HL-60 (cell line): ENCODE results near the gene DMBT1.
"Not testable (repeated sequence)": the region's sequence is repeated elsewhere in the genome, so short reads cannot be mapped to it uniquely, and the experiment has no call there.

Source experiments
- DNase-seq, 2 experiments: peaks; one replicate each; pipeline ENCODE4 v3.0.0-alpha.2; 2010 to 2020; ENCODE audit warnings: low read depth in 1 of 2, low spot score in 1 of 2
- H3K27ac ChIP-seq: fragments of 250-450 bp; sonication (Bioruptor Pico); replicated peaks from 2 replicates; pipeline ENCODE4 v1.5.1; 2020; ENCODE audit warnings: mild to moderate bottlenecking, moderate library complexity
- H3K27me3 ChIP-seq: fragments of 250-450 bp; sonication (Bioruptor Pico); 2 replicates; pipeline ENCODE4 v1.5.1; 2021; ENCODE audit warnings: mild to moderate bottlenecking, moderate library complexity; ENCODE audit not compliant: insufficient read depth, poor library complexity, severe bottlenecking
- H3K4me3 ChIP-seq: replicated peaks from 2 replicates; pipeline ENCODE4 v1.5.1; 2011; ENCODE audit warnings: mild to moderate bottlenecking, control low read depth, low read length; ENCODE audit not compliant: insufficient read depth
- CTCF ChIP-seq: IDR thresholded peaks from one replicate; pipeline ENCODE4 v1.5.1; 2011; ENCODE audit warnings: low read length, control low read depth, inconsistent platforms; ENCODE audit not compliant: insufficient read depth
- GABPA ChIP-seq: IDR thresholded peaks from 2 replicates; pipeline ENCODE4 v1.6.1; 2012; ENCODE audit warnings: low read depth
- POLR2AphosphoS5 ChIP-seq: IDR thresholded peaks from 2 replicates; pipeline ENCODE4 v1.6.1; 2012; ENCODE audit warnings: low read depth
- REST ChIP-seq: IDR thresholded peaks from 2 replicates; pipeline ENCODE4 v1.6.1; 2012; ENCODE audit warnings: low read depth; ENCODE audit not compliant: insufficient replicate concordance
- SPI1 ChIP-seq: IDR thresholded peaks from 2 replicates; pipeline ENCODE4 v1.6.1; 2012; ENCODE audit warnings: low read depth, mild to moderate bottlenecking, borderline replicate concordance

The DMBT1 gene

GRCh38 chr10:122576291-122576690 is 15.7 kb downstream of the DMBT1 start:
- DNase-seq, result no peak
- no peak for TF ChIP-seq SPI1
- H3K27me3 ChIP-seq, result no peaks in the 10 kb centered on the region

DNA sequence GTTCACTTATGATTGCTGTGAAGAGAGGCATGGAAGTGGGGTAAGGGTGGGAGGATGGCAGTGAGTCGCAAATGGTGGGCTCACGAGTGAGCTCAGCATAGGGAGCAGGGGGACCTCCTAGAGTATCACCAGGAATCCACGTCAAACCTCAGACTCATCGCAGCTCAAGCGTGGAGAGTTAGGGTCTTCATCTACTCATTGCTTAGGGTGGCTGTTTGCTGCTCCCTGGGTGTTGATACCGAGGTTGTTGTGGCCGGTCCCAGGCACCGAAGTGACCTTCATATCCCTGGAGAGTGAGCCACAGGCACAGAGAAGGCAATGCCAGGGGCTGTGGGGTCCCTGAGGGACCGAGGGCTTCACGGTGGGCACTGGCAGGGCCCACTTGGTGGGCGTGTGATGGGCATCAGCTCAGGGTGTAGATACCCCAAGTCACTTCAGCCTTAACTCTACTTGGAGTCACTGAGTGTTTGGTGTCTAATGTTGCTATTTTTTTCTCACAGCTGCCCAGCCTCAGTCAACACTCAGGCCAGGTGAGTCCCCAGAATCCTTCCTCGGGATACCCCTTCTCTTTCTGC is 16.8 kb downstream of the DMBT1 start:
- DNase-seq, result no peak

More at GRCh38 chr10:122576291-122576690, 15.7 kb downstream of the DMBT1 start:
- no peak overlapping the region for H3K4me3 ChIP-seq
- H3K27ac ChIP-seq, result no peak overlapping the region

GRCh38 chr10:122586070-122586469 is 25.5 kb downstream of the DMBT1 start:
- not testable (repeated sequence) for H3K4me3 ChIP-seq, DNase-seq, H3K27ac ChIP-seq, H3K27me3 ChIP-seq

More for the DNA sequence above, 16.8 kb downstream of the DMBT1 start:
- H3K27ac ChIP-seq, result no peak overlapping the region
- TF ChIP-seq POLR2AphosphoS5 (no peak), REST (no peak), CTCF (no peak), SPI1 (no peak), GABPA (no peak)
- no peaks in the 10 kb centered on the region for H3K27me3 ChIP-seq
- H3K4me3 ChIP-seq, result no peak overlapping the region

DNA sequence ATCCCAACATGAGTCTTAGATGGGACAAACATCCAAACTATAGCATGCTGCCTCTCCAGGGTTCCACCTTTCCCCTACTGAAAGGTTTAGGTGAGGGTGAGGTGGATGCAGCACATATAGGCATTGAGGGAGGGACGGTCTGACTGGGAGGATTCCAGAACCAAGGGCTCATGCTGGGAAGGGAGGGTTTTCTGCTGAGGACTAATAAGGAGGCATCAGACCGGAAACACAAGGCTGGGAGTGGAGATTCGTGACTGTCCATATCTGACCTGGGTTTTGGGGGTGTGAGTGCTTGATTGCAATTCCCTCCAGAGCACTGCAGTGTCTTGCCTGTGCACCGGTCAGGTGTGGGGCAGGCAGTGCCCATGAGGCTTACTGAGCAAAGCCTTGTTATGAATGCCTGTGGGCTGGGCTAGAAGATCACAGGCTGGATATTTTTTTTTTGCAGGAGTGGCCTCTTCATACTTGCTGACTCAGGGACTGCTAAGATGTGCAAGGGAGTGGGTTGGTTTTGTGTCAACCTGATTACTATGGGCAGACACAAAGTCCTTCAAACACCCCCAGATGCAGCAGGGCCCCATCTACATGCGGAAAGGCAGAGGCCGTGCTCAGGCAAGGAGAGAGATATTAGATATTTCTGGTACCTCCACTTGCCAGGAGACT is 26.7 kb downstream of the DMBT1 start:
- no peak for DNase-seq
- no peak overlapping the region for H3K4me3 ChIP-seq

More for the DNA sequence above, 26.7 kb downstream of the DMBT1 start:
- Histone ChIP-seq H3K27me3 (no peaks in the 10 kb centered on the region), H3K27ac (no peak overlapping the region)
- TF ChIP-seq SPI1 (no peak), CTCF (no peak), GABPA (no peak), REST (no peak), POLR2AphosphoS5 (no peak)
